ENCODE data around the gene MPHOSPH6. TPM values are rescaled to one million over a fixed set of nuclear protein-coding genes. Genes with fewer than 3 reads are reported as not detected.
"Not testable (repeated sequence)": the region's sequence is repeated elsewhere in the genome, so short reads cannot be mapped to it uniquely, and the experiment has no call there.

Gene MPHOSPH6
- total and polyA plus RNA-seq, 8 donors: 6.1 to 31.9 (median 26.3) TPM; not detected in 1

DNA sequence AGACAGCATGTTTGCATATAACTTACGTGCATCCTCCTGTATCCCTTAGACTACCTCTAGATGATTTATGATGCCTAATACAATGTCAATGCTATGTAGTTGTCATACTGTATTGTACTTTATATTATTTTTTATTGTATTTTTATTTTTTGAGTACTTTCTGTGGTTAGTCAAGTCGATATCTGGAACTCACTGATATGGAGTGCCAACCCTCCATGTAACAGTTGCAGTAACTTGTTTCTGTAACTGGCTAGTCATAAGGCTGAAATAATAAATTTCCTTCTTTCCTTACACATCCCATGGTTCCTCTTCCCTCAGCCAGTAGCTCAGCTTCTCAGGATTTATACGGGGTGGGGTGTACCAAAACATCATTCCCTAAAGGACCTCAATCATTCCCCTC is 23.5 kb downstream of the MPHOSPH6 start:
- H3K36me3 ChIP-seq: peaks cover 10 to 43% (median 34%) of the 10 kb centered on the region in 4 donors
- no peaks in the 10 kb centered on the region for H3K4me1 ChIP-seq
- H3K4me3 ChIP-seq: no peak overlapping the region
- H3K27ac ChIP-seq: no peak overlapping the region
- no peak for DNase-seq
- 64 to 90% (median 66%) methylated on average over 3 of the region's 3 CpGs for WGBS, 5 donors
- TF ChIP-seq POLR2A (IDR thresholded peaks at IDR 0.05) (no peak), EP300 (IDR thresholded peaks at IDR 0.05) (no peak), POLR2AphosphoS5 (IDR thresholded peaks at IDR 0.05) (no peak)
- TF ChIP-seq, protein P1, sequence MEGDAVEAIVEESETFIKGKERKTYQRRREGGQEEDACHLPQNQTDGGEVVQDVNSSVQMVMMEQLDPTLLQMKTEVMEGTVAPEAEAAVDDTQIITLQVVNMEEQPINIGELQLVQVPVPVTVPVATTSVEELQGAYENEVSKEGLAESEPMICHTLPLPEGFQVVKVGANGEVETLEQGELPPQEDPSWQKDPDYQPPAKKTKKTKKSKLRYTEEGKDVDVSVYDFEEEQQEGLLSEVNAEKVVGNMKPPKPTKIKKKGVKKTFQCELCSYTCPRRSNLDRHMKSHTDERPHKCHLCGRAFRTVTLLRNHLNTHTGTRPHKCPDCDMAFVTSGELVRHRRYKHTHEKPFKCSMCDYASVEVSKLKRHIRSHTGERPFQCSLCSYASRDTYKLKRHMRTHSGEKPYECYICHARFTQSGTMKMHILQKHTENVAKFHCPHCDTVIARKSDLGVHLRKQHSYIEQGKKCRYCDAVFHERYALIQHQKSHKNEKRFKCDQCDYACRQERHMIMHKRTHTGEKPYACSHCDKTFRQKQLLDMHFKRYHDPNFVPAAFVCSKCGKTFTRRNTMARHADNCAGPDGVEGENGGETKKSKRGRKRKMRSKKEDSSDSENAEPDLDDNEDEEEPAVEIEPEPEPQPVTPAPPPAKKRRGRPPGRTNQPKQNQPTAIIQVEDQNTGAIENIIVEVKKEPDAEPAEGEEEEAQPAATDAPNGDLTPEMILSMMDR (IDR thresholded peaks at IDR 0.05): no peak
- H3K9me3 ChIP-seq: no peaks in the 10 kb centered on the region
- H3K27me3 ChIP-seq: no peaks in the 10 kb centered on the region
- intact Hi-C loops (cut with DNase I; ENCODE audit: low total_unique reads): no loop called here

DNA sequence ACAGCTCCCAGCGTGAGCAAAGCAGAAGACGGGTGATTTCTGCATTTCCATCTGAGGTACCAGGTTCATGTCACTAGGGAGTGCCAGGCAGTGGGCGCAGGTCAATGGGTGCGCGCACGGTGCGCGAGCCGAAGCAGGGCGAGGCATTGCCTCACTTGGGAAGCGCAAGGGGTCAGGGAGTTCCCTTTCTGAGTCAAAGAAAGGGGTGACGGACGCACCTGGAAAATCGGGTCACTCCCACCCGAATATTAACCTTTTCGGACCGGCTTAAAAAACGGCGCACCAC is 30.8 kb downstream of the MPHOSPH6 start:
- 25 to 53% (median 42%) methylated on average over 18 to 19 of the region's 19 CpGs for WGBS, 5 donors
- peaks cover 0 to 10% (median 0%) of the 10 kb centered on the region in 4 donors for H3K4me1 ChIP-seq
- H3K27me3 ChIP-seq; H3K9me3 ChIP-seq; intact Hi-C loops (cut with DNase I; ENCODE audit: low total_unique reads); DNase-seq: not testable (repeated sequence)
- peak overlapping the region; percentile 18 to 38 (median 30) for H3K4me3 ChIP-seq
- H3K27ac ChIP-seq: peak overlapping the region; percentile 1 to 39 (median 10)
- peaks cover 0 to 13% (median 2%) of the 10 kb centered on the region in 4 donors for H3K36me3 ChIP-seq

DNA sequence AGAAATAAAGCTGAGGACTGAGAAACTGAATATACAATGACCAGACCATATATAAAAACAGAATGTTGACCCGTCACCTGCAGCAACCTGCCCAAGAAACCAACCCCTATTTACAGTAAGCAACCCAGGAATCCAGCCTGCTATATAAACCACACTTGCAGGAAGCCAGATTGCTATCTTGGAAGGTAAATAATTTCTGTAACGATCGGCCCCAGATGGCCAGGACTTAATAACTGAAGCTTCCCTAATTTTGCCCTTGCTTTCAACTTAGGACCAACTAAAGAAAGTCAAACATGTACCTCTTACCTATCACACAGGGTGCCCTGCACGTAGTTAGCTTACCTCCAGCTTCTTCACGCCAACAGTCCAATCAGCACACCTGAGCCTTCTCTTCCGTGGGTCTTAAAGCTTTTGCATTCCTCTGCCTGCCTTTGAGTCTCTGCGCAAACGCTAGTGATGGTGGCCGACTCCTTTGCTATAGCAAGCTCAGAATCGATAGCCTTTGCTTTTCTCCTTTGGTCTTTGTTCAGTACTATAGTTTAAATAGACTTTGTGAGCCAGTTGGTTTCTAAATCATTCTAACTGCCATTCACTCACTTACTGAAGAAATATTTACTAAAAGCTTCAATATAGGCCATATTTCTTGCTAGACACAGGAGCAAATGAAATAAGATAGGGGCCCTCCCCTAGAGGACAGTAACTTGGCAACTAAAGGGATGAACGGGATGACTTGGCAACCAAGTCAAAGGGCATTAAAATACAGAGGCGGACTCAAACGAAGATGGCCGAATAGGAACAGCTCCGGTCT is 31.3 kb downstream of the MPHOSPH6 start:
- TF ChIP-seq POLR2AphosphoS5 (IDR thresholded peaks at IDR 0.05): no peak
- no peak for TF ChIP-seq POLR2A (IDR thresholded peaks at IDR 0.05)
- TF ChIP-seq, protein P1 (IDR thresholded peaks at IDR 0.05): no peak
- no peak for TF ChIP-seq EP300 (IDR thresholded peaks at IDR 0.05)
- intact Hi-C loops (cut with DNase I; ENCODE audit: low total_unique reads): no loop called here
- Histone ChIP-seq H3K4me1 (peaks cover 0 to 10% (median 0%) of the 10 kb centered on the region in 4 donors), H3K36me3 (peaks cover 0 to 13% (median 2%) of the 10 kb centered on the region in 4 donors), H3K9me3 (no peaks in the 10 kb centered on the region), H3K4me3 (peak overlapping the region; percentile 18 to 38 (median 30)), H3K27me3 (no peaks in the 10 kb centered on the region), H3K27ac (peak overlapping the region; percentile 1 to 39 (median 24))
- DNase-seq: peak in 1 of 2 donors; percentile 37
- WGBS, 5 donors: 43 to 70% (median 57%) methylated on average over 15 of the region's 15 CpGs

DNA sequence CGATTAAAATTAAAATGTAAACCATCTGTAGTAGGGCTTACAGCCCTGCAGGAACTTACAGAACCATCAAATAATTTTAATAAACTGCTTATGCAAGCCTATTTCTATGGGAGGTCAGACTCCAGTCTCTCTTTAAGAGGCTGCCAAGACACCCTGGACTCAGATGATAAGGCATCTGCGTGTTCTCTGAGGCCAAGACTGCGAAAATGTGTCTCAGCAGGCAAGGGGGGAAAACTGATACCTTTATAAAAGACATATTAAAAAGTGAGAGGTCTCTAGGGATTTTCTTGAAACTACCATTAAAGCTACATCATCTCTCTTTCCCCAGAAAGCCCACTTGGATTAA is 32.2 kb downstream of the MPHOSPH6 start:
- DNase-seq: no peak
- WGBS, 5 donors: 59 to 83% (median 81%) methylated on average over 3 of the region's 3 CpGs
- Histone ChIP-seq H3K36me3 (peaks cover 0 to 13% (median 2%) of the 10 kb centered on the region in 4 donors), H3K4me1 (peaks cover 0 to 10% (median 0%) of the 10 kb centered on the region in 4 donors), H3K9me3 (no peaks in the 10 kb centered on the region), H3K4me3 (no peak overlapping the region), H3K27me3 (no peaks in the 10 kb centered on the region), H3K27ac (no peak overlapping the region)
- intact Hi-C loops (cut with DNase I; ENCODE audit: low total_unique reads): no loop called here
- TF ChIP-seq POLR2A (IDR thresholded peaks at IDR 0.05): no peak

DNA sequence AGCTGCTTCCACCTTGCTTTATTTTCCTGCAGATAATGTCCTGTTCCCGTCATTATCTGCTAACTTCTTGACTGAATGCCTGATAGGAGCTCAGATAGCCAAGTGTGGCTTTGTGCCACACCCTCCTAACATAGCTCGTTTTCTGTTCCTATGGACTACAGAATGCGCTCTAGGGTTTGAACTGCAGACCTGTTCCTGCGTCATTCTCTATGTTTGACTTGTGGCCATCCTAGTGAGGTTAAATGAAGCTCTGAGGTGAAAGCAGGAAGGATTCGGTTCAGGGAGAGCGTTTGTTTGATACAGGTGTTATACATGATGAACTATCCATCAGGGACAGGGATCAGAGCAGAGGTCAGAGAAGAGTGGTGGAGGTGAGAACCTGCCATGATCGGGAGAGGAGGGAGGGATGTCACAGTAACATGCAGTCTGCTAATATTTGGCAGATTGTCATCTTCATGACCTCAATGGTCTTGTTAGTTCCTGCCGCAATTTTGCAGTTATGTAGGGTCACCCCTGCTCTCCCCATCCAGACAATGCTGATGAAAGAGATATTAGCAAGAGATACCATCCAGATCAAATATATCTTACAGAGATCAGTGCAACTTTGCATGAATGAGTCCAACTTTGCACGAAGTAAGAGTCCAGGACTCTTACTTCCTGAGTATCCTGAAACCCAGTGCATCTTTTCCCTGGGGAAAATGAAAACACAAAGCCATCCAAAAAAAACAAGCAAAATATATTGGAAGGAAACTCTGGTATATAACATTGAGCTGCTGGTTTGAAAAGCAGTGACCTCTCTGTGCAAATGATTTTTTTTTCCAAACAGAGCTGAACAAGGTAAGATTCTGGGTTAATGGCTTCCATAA is 32.8 kb downstream of the MPHOSPH6 start:
- TF ChIP-seq EP300 (IDR thresholded peaks at IDR 0.05) (no peak), POLR2AphosphoS5 (IDR thresholded peaks at IDR 0.05) (no peak), POLR2A (IDR thresholded peaks at IDR 0.05) (no peak)
- TF ChIP-seq, protein P1 (IDR thresholded peaks at IDR 0.05): no peak
- Histone ChIP-seq H3K4me1 (peaks cover 0 to 10% (median 0%) of the 10 kb centered on the region in 4 donors), H3K36me3 (peaks cover 0 to 13% (median 2%) of the 10 kb centered on the region in 4 donors), H3K27ac (no peak overlapping the region), H3K9me3 (no peaks in the 10 kb centered on the region), H3K27me3 (no peaks in the 10 kb centered on the region), H3K4me3 (no peak overlapping the region)
- intact Hi-C loops (cut with DNase I; ENCODE audit: low total_unique reads): no loop called here
- 78 to 85% (median 80%) methylated on average over 9 of the region's 9 CpGs for WGBS, 5 donors
- no peak for DNase-seq

All from stomach (tissue), 9 donors.